Medulla oblongata (tissue), 1 donor: ENCODE results near the gene COL9A3.
"Not testable (repeated sequence)": the region's sequence is repeated elsewhere in the genome, so short reads cannot be mapped to it uniquely, and the experiment has no call there.

Experiments used
- DNase-seq: peaks from one replicate; pipeline ENCODE4 v3.0.0-alpha.2; 2015; ENCODE audit errors: extremely low spot score

Gene COL9A3

GRCh38 chr20:62835931-62836861, 19.3 kb downstream of the COL9A3 start:
- DNase-seq: no peak

GRCh38 chr20:62836967-62837490, 20.2 kb downstream of the COL9A3 start:
- no peak for DNase-seq

GRCh38 chr20:62837790-62838127, 20.9 kb downstream of the COL9A3 start:
- no peak for DNase-seq

GRCh38 chr20:62838128-62838891, 21.5 kb downstream of the COL9A3 start:
- DNase-seq: no peak

- no peak for DNase-seq
These were observed 22.4 kb downstream of the COL9A3 start for GRCh38 chr20:62839261-62839660.

GRCh38 chr20:62839816-62840215, 23.0 kb downstream of the COL9A3 start:
- DNase-seq: no peak

GRCh38 chr20:62840244-62841197, 23.7 kb downstream of the COL9A3 start:
- DNase-seq: no peak

- no peak for DNase-seq
These were observed 24.9 kb downstream of the COL9A3 start for GRCh38 chr20:62841705-62842212.

GRCh38 chr20:62843656-62844055, 26.8 kb downstream of the COL9A3 start:
- no peak for DNase-seq

GRCh38 chr20:62844182-62844581, 27.3 kb downstream of the COL9A3 start:
- DNase-seq: no peak

- no peak for DNase-seq
These were observed 28.7 kb downstream of the COL9A3 start for GRCh38 chr20:62845416-62846160.

GRCh38 chr20:62846166-62846890, 29.5 kb downstream of the COL9A3 start:
- no peak for DNase-seq

GRCh38 chr20:62848917-62849316, 32.1 kb downstream of the COL9A3 start:
- not testable (repeated sequence) for DNase-seq

GRCh38 chr20:62849431-62849830, 32.6 kb downstream of the COL9A3 start:
- no peak for DNase-seq

- DNase-seq: peak; percentile 85
These were observed 33.6 kb downstream of the COL9A3 start for GRCh38 chr20:62850333-62850974.

- no peak for DNase-seq
These were observed 35.3 kb downstream of the COL9A3 start for GRCh38 chr20:62852196-62852595.

GRCh38 chr20:62852841-62853240, 36.0 kb downstream of the COL9A3 start:
- no peak for DNase-seq

- not testable (repeated sequence) for DNase-seq
These were observed 36.5 kb downstream of the COL9A3 start for GRCh38 chr20:62853304-62853703.

- no peak for DNase-seq
These were observed 37.3 kb downstream of the COL9A3 start for GRCh38 chr20:62854121-62854520.
